OCI-LY7 (cell line): ENCODE data around the gene CEP164.

Source experiments
- EZH2phosphoT487 ChIP-seq: fragments of 200-600 bp; sonication (generic); IDR thresholded peaks from 2 replicates; pipeline ENCODE4 v1.6.1; 2018; ENCODE audit warnings: low read depth, borderline replicate concordance, mild to moderate bottlenecking, mixed run types, antibody characterized with exemption, low read length, moderate library complexity, mixed read lengths
- TF ChIP-seq, protein P1 (sequence below): fragments of 200-600 bp; sonication (generic); conservative IDR thresholded peaks from 2 replicates; pipeline ENCODE4 v1.5.1; 2014; ENCODE audit warnings: mild to moderate bottlenecking, antibody characterized with exemption, low read length, moderate library complexity, mixed read lengths

DNA sequence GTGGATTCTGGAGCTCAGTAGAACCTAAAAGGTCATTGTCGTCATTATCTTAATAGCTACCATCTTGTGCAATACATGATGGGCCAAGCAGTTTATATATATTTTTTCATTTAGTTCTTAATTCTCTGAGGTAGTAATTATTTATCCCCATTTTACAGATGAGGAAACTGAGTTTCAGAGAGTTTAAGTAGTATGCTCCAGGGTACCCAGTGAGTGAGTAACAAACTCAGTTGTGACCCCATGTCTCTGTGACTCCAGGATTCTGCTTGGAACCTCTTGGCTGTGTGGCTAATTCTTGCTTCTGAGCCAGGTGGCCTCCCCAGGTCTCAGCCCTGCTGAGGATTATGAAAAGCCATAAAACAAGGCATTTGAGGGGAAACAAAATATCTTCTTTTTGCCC lies 82.6 kb downstream of the CEP164 start:
- TF ChIP-seq, protein P1, sequence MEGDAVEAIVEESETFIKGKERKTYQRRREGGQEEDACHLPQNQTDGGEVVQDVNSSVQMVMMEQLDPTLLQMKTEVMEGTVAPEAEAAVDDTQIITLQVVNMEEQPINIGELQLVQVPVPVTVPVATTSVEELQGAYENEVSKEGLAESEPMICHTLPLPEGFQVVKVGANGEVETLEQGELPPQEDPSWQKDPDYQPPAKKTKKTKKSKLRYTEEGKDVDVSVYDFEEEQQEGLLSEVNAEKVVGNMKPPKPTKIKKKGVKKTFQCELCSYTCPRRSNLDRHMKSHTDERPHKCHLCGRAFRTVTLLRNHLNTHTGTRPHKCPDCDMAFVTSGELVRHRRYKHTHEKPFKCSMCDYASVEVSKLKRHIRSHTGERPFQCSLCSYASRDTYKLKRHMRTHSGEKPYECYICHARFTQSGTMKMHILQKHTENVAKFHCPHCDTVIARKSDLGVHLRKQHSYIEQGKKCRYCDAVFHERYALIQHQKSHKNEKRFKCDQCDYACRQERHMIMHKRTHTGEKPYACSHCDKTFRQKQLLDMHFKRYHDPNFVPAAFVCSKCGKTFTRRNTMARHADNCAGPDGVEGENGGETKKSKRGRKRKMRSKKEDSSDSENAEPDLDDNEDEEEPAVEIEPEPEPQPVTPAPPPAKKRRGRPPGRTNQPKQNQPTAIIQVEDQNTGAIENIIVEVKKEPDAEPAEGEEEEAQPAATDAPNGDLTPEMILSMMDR = no peak
- no peak for TF ChIP-seq EZH2phosphoT487
